ENCODE results near the gene HOXA1. TPM values are rescaled to one million over a fixed set of nuclear protein-coding genes. Genes with fewer than 3 reads are reported as not detected.
"Not testable (repeated sequence)": the region's sequence is repeated elsewhere in the genome, so short reads cannot be mapped to it uniquely, and the experiment has no call there.

The HOXA1 gene
- total and polyA plus RNA-seq, 4 experiments from 2014 or later: 0.49 to 0.75 (median 0.70) TPM

DNA sequence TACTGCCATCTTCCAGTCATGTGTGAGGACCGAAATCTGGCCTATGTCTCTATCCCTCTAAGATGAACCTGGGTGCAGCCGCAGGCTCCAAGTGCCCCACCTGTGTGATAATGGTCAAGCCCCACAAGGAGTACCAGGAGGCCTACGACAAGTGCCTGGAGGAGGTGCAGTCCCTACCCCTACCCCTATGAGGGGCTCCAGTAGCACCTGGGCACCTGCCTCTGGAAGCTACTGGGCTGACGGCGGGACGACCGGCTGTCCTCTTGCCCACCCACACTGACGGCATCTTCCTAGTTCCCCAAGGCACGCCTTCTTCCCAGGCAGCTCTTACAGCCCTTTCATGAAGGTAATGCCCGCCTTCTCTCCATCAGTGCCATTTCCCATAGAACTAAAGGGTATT, 47.4 kb downstream of the HOXA1 start:
- no peak overlapping the region for H3K27ac Mint-ChIP-seq
- ChIA-PET CTCF (ENCODE audit: partially characterized antibody) (no interaction called here), POLR2A (ENCODE audit: partially characterized antibody) (no interaction called here)
- H3K4me3 Mint-ChIP-seq: no peak overlapping the region
- intact Hi-C loops (cut with micrococcal nuclease): no loop called here
- H3K4me1 ChIP-seq (ENCODE audit: insufficient read depth, low read length): no peaks in the 10 kb centered on the region
- H3K4me1 Mint-ChIP-seq: no peaks in the 10 kb centered on the region
- H3K27me3 ChIP-seq (ENCODE audit: insufficient read depth, low read length): no peaks in the 10 kb centered on the region
- no peaks in the 10 kb centered on the region for H3K36me3 ChIP-seq (ENCODE audit: insufficient read depth, low read length)
- peaks cover 0 to 3% (median 0%) of the 10 kb centered on the region in 8 donors for H3K9me3 Mint-ChIP-seq
- no peaks in the 10 kb centered on the region for H3K36me3 Mint-ChIP-seq
- no peak overlapping the region for H3K4me3 ChIP-seq (ENCODE audit: low read length in 2 of 2)
- H3K9me3 ChIP-seq (ENCODE audit: control insufficient read depth in 1 of 2, low read length in 2 of 2): no peaks in the 10 kb centered on the region
- no peak overlapping the region for H3K27ac ChIP-seq (ENCODE audit: low read depth, low read length)
- peaks cover 0 to 2% of the 10 kb centered on the region in 2 donors for H3K27me3 Mint-ChIP-seq
- DNase-seq: no peak

DNA sequence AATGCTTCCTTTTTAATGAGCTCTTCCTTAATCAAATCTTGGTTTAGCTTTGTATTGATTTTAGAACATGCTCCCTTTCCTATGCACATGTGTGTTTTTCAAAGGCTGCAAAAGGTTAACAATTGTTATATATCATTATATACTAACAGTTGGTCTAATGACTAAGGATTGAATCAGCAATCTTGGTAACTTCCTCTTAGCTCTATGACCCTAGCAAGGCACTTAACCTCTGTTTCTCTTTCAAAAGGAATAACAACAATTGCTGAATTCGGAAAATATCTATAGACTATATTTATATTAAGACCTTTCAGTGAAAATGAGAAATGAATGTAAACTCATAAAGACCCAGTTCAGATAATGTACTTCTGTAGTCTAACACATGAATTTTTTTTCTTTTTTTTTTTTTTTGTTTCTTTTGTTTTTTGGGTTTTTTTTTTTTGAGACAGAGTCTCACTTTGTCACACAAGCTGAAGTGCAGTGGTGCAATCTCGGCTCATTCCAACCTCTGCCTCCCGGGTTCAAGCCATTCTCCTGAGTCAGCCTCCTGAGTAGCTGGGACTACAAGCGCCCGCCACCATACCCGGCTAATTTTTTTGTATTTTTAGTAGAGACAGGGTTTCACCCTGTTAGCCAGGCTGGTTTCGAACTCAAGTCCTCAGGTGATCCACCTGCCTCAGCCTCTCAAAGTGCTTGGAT, 48.8 kb downstream of the HOXA1 start:
- Mint-ChIP-seq H3K4me3 (no peak overlapping the region), H3K27ac (no peak overlapping the region), H3K9me3 (peaks cover 0 to 3% (median 0%) of the 10 kb centered on the region in 8 donors), H3K27me3 (peaks cover 4 to 7% of the 10 kb centered on the region in 2 donors), H3K4me1 (no peaks in the 10 kb centered on the region), H3K36me3 (no peaks in the 10 kb centered on the region)
- Histone ChIP-seq H3K27me3 (ENCODE audit: insufficient read depth, low read length) (no peaks in the 10 kb centered on the region), H3K4me1 (ENCODE audit: insufficient read depth, low read length) (no peaks in the 10 kb centered on the region), H3K4me3 (ENCODE audit: low read length in 2 of 2) (no peak overlapping the region), H3K27ac (ENCODE audit: low read depth, low read length) (no peak overlapping the region), H3K36me3 (ENCODE audit: insufficient read depth, low read length) (no peaks in the 10 kb centered on the region), H3K9me3 (ENCODE audit: control insufficient read depth in 1 of 2, low read length in 2 of 2) (no peaks in the 10 kb centered on the region)
- CTCF ChIA-PET (ENCODE audit: partially characterized antibody): interaction anchor here (0.9 kb wide), 1 partner anchor 9 kb away, joined by 3 read pairs; no protein-coding TSS in a partner anchor
- intact Hi-C loops (cut with micrococcal nuclease): no loop called here
- POLR2A ChIA-PET (ENCODE audit: partially characterized antibody): no interaction called here
- DNase-seq: no peak

GRCh38 chr7:27045972-27046371, 49.8 kb downstream of the HOXA1 start:
- H3K9me3 ChIP-seq (ENCODE audit: control insufficient read depth in 1 of 2, low read length in 2 of 2); H3K9me3 Mint-ChIP-seq; intact Hi-C loops (cut with micrococcal nuclease); H3K4me1 Mint-ChIP-seq; H3K27ac Mint-ChIP-seq; H3K4me3 Mint-ChIP-seq; H3K36me3 ChIP-seq (ENCODE audit: insufficient read depth, low read length); H3K4me3 ChIP-seq (ENCODE audit: low read length in 2 of 2); CTCF ChIA-PET (ENCODE audit: partially characterized antibody); H3K36me3 Mint-ChIP-seq; H3K27me3 ChIP-seq (ENCODE audit: insufficient read depth, low read length); POLR2A ChIA-PET (ENCODE audit: partially characterized antibody); DNase-seq; H3K27ac ChIP-seq (ENCODE audit: low read depth, low read length); H3K4me1 ChIP-seq (ENCODE audit: insufficient read depth, low read length): not testable (repeated sequence)
- peaks cover 4 to 10% of the 10 kb centered on the region in 2 donors for H3K27me3 Mint-ChIP-seq

DNA sequence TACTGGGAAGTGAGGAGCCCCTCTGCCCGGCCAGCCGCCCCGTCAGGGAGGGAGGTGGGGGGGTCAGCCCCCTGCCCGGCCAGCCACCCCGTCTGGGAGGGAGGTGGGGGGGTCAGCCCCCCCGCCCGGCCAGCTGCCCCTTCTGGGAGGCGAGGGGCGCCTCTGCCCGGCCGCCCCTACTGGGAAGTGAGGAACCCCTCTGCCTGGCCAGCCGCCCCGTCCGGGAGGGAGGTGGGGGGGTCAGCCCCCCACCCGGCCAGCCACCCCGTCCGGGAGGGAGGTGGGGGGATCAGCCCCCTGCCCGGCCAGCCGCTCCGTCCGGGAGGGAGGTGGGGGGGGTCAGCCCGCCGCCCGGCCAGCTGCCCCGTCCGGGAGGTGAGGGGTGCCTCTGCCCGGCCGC, 50.7 kb downstream of the HOXA1 start:
- H3K36me3 Mint-ChIP-seq: not testable (repeated sequence)

More for the DNA sequence above, 50.7 kb downstream of the HOXA1 start:
- H3K36me3 ChIP-seq (ENCODE audit: insufficient read depth, low read length); CTCF ChIA-PET (ENCODE audit: partially characterized antibody); POLR2A ChIA-PET (ENCODE audit: partially characterized antibody); H3K4me3 Mint-ChIP-seq; H3K9me3 Mint-ChIP-seq; H3K4me1 ChIP-seq (ENCODE audit: insufficient read depth, low read length); H3K4me3 ChIP-seq (ENCODE audit: low read length in 2 of 2); H3K27me3 ChIP-seq (ENCODE audit: insufficient read depth, low read length); intact Hi-C loops (cut with micrococcal nuclease); H3K9me3 ChIP-seq (ENCODE audit: control insufficient read depth in 1 of 2, low read length in 2 of 2); H3K27ac Mint-ChIP-seq; H3K4me1 Mint-ChIP-seq; DNase-seq; H3K27ac ChIP-seq (ENCODE audit: low read depth, low read length): not testable (repeated sequence)
- peaks cover 4 to 10% of the 10 kb centered on the region in 2 donors for H3K27me3 Mint-ChIP-seq

Other genes starting within 250 kb of the HOXA1 start
- gene SKAP2, start 231.4 kb downstream of the HOXA1 start, total RNA-seq: 1 to 10 TPM; 6.8 to 8.5 TPM
- gene SKAP2, start 231.4 kb downstream of the HOXA1 start, polyA plus RNA-seq: 10 to 100 TPM; 14.2 to 25.6 TPM
- not detected for gene HOXA2, start 6.7 kb upstream of the HOXA1 start, total RNA-seq
- not detected for gene HOXA2, start 6.7 kb upstream of the HOXA1 start, polyA plus RNA-seq
- gene HOXA4, start 34.8 kb upstream of the HOXA1 start, total RNA-seq: under 1 TPM in 1 of 2 experiments, not detected in 1; 0.19 TPM
- gene HOXA4, start 34.8 kb upstream of the HOXA1 start, polyA plus RNA-seq: under 1 TPM in 1 of 2 donors, not detected in 1; 0.30 TPM
- gene HOXA5, start 47.7 kb upstream of the HOXA1 start, total RNA-seq: not detected
- not detected for gene HOXA5, start 47.7 kb upstream of the HOXA1 start, polyA plus RNA-seq
- gene HOXA6, start 51.8 kb upstream of the HOXA1 start, total RNA-seq: not detected
- gene HOXA6, start 51.8 kb upstream of the HOXA1 start, polyA plus RNA-seq: not detected
- gene HOXA3, start 56.6 kb upstream of the HOXA1 start, total RNA-seq: not detected
- under 1 TPM in 1 of 2 donors, not detected in 1; 0.07 TPM for gene HOXA3, start 56.6 kb upstream of the HOXA1 start, polyA plus RNA-seq
- not detected for gene HOXA7, start 60.7 kb upstream of the HOXA1 start, total RNA-seq
- not detected for gene HOXA7, start 60.7 kb upstream of the HOXA1 start, polyA plus RNA-seq
- gene HOXA9, start 69.5 kb upstream of the HOXA1 start, total RNA-seq: not detected
- not detected for gene HOXA9, start 69.5 kb upstream of the HOXA1 start, polyA plus RNA-seq
- not detected for gene HOXA10, start 78.3 kb upstream of the HOXA1 start, total RNA-seq
- not detected for gene HOXA10, start 78.3 kb upstream of the HOXA1 start, polyA plus RNA-seq
- gene HOXA11, start 89.2 kb upstream of the HOXA1 start, total RNA-seq: not detected
- not detected for gene HOXA11, start 89.2 kb upstream of the HOXA1 start, polyA plus RNA-seq
- gene HOXA13, start 104.1 kb upstream of the HOXA1 start, total RNA-seq: not detected
- not detected for gene HOXA13, start 104.1 kb upstream of the HOXA1 start, polyA plus RNA-seq
- not detected for gene EVX1, start 146.8 kb upstream of the HOXA1 start, total RNA-seq
- not detected for gene EVX1, start 146.8 kb upstream of the HOXA1 start, polyA plus RNA-seq

Measured in CD4-positive, alpha-beta memory T cell (primary cell).